Measurements from ENCODE around the gene GCN1. TPM values are rescaled to one million over a fixed set of nuclear protein-coding genes. Genes with fewer than 3 reads are reported as not detected.

Gene GCN1
- total and polyA plus RNA-seq, 2 donors from 2014 or later = 12.2 to 77.6 TPM

GRCh38 chr12:120175062-120175461 lies 19.5 kb downstream of the GCN1 start:
- Histone ChIP-seq H3K4me3 (ENCODE audit: low read length in 3 of 3) (no peak overlapping the region), H3K9me3 (ENCODE audit: control insufficient read depth in 2 of 3, insufficient read depth in 1 of 3, low read length in 3 of 3) (no peaks in the 10 kb centered on the region), H3K9ac (ENCODE audit: low read length in 3 of 3) (no peak overlapping the region), H3K27me3 (ENCODE audit: control insufficient read depth, insufficient read depth, low read length) (no peaks in the 10 kb centered on the region), H3K4me1 (ENCODE audit: control insufficient read depth in 2 of 3, insufficient read depth in 2 of 3, low read depth in 1 of 3, low read length in 3 of 3) (no peaks in the 10 kb centered on the region), H3K27ac (ENCODE audit: low read depth in 2 of 2, low read length in 2 of 2) (no peak overlapping the region), H3K36me3 (ENCODE audit: control insufficient read depth in 2 of 3, insufficient read depth in 3 of 3, low read length in 3 of 3) (peaks cover 25 to 72% (median 51%) of the 10 kb centered on the region in 3 donors)
- no peak for TF ChIP-seq CTCF (IDR thresholded peaks at IDR 0.05; ENCODE audit: borderline replicate concordance, extremely low read depth, insufficient read depth)
- FAIRE-seq = no peak
- no peak for DNase-seq
- intact Hi-C loops (cut with DNase I) = no loop called here

- no peak for TF ChIP-seq CTCF (IDR thresholded peaks at IDR 0.05; ENCODE audit: borderline replicate concordance, extremely low read depth, insufficient read depth)
- Histone ChIP-seq H3K4me1 (ENCODE audit: control insufficient read depth in 2 of 3, insufficient read depth in 2 of 3, low read depth in 1 of 3, low read length in 3 of 3) (no peaks in the 10 kb centered on the region), H3K27me3 (ENCODE audit: control insufficient read depth, insufficient read depth, low read length) (no peaks in the 10 kb centered on the region), H3K9ac (ENCODE audit: low read length in 3 of 3) (no peak overlapping the region), H3K27ac (ENCODE audit: low read depth in 2 of 2, low read length in 2 of 2) (no peak overlapping the region), H3K4me3 (ENCODE audit: low read length in 3 of 3) (no peak overlapping the region), H3K9me3 (ENCODE audit: control insufficient read depth in 2 of 3, insufficient read depth in 1 of 3, low read length in 3 of 3) (no peaks in the 10 kb centered on the region), H3K36me3 (ENCODE audit: control insufficient read depth in 2 of 3, insufficient read depth in 3 of 3, low read length in 3 of 3) (peaks cover 20 to 68% (median 46%) of the 10 kb centered on the region in 3 donors)
- no peak for FAIRE-seq
- no peak for DNase-seq
- intact Hi-C loops (cut with DNase I) = no loop called here
Observed at GRCh38 chr12:120172053-120172452, 22.5 kb downstream of the GCN1 start.

GRCh38 chr12:120170631-120171030 lies 23.9 kb downstream of the GCN1 start:
- Histone ChIP-seq H3K36me3 (ENCODE audit: control insufficient read depth in 2 of 3, insufficient read depth in 3 of 3, low read length in 3 of 3) (peaks cover 16 to 54% (median 36%) of the 10 kb centered on the region in 3 donors), H3K4me1 (ENCODE audit: control insufficient read depth in 2 of 3, insufficient read depth in 2 of 3, low read depth in 1 of 3, low read length in 3 of 3) (no peaks in the 10 kb centered on the region)

More at GRCh38 chr12:120170631-120171030, 23.9 kb downstream of the GCN1 start:
- FAIRE-seq (no peak), DNase-seq (no peak)
- H3K27ac ChIP-seq (ENCODE audit: low read depth in 2 of 2, low read length in 2 of 2) = no peak overlapping the region
- intact Hi-C loops (cut with DNase I) = no loop called here
- no peaks in the 10 kb centered on the region for H3K27me3 ChIP-seq (ENCODE audit: control insufficient read depth, insufficient read depth, low read length)
- H3K9ac ChIP-seq (ENCODE audit: low read length in 3 of 3) = no peak overlapping the region
- no peak for TF ChIP-seq CTCF (IDR thresholded peaks at IDR 0.05; ENCODE audit: borderline replicate concordance, extremely low read depth, insufficient read depth)
- no peak overlapping the region for H3K4me3 ChIP-seq (ENCODE audit: low read length in 3 of 3)
- H3K9me3 ChIP-seq (ENCODE audit: control insufficient read depth in 2 of 3, insufficient read depth in 1 of 3, low read length in 3 of 3) = no peaks in the 10 kb centered on the region
